Adrenal gland (tissue), 5 donors: Measurements from ENCODE around the gene SPINT1.

Source experiments
- POLR2A ChIP-seq, 2 donors: fragments of 450-650 bp; IDR thresholded peaks; one replicate each; pipeline ENCODE4 v1.6.1; 2017; ENCODE audit warnings: antibody characterized with exemption in 2 of 2, mild to moderate bottlenecking in 2 of 2, moderate library complexity in 1 of 2
- TF ChIP-seq, protein P1 (sequence below), 6 experiments: fragments of 450-650 bp in 4 of 6; fragments of 200-600 bp in 2 of 6; sonication (generic) in 1 of 6; IDR thresholded peaks; 1 replicate in 5 of 6; 2 replicates in 1 of 6; pipeline versions ENCODE4 v1.5.1 to v1.8.0; 2016 to 2021; ENCODE audit warnings: antibody characterized with exemption in 6 of 6, mild to moderate bottlenecking in 2 of 6, moderate library complexity in 1 of 6
- donor health status: DM: no; HTN: no; CAD: no.

DNA sequence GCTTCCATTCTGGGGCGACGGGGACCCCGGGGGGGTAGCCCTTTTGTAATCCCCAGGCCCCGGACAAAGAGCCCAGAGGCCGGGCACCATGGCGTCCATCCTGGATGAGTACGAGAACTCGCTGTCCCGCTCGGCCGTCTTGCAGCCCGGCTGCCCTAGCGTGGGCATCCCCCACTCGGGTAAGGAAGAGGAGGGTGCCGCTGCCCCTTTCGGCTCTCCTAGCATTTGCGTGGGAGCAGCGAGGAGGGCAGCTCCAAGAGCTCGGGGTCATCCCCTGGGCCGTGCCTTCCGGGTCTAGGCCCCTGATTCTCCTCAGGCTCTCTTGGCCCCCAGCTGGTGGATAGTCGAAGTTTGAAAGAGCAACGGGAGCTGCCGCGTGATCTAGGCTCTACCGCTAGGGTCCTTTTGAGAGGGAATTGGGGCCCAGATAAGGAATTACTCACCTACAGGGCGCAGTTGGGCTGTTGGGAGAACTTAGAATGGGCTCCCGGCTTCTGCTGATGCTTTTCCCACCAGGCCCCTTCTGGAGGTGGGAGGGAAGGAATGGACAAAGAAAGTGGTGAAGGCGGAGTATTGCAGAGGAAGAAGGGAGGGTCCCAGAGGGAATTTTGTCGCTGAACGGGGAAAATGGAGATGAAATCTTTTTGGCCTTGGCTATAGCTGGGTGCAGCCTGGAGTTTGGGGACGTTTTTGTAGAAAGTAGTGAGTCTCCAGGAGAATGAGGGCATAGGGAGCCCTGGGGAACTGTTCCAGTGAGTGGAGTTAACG lies 51.0 kb downstream of the SPINT1 start:
- TF ChIP-seq, protein P1, sequence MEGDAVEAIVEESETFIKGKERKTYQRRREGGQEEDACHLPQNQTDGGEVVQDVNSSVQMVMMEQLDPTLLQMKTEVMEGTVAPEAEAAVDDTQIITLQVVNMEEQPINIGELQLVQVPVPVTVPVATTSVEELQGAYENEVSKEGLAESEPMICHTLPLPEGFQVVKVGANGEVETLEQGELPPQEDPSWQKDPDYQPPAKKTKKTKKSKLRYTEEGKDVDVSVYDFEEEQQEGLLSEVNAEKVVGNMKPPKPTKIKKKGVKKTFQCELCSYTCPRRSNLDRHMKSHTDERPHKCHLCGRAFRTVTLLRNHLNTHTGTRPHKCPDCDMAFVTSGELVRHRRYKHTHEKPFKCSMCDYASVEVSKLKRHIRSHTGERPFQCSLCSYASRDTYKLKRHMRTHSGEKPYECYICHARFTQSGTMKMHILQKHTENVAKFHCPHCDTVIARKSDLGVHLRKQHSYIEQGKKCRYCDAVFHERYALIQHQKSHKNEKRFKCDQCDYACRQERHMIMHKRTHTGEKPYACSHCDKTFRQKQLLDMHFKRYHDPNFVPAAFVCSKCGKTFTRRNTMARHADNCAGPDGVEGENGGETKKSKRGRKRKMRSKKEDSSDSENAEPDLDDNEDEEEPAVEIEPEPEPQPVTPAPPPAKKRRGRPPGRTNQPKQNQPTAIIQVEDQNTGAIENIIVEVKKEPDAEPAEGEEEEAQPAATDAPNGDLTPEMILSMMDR (IDR thresholded peaks at IDR 0.05) = peak; percentile 24 to 78 (median 67)
- no peak for TF ChIP-seq POLR2A (IDR thresholded peaks at IDR 0.05)
